ENCODE measurements around the gene FNDC8.
"Not testable (repeated sequence)": the region's sequence is repeated elsewhere in the genome, so short reads cannot be mapped to it uniquely, and the experiment has no call there.

Gene FNDC8

GRCh38 chr17:35121315-35121714, at the start of gene FNDC8:
FNDC8 (plus strand) TSS chr17:35121615; CDS start chr17:35121694, 79 bp downstream.
- no peak for DNase-seq

- peak; percentile 20 for DNase-seq
Observed at GRCh38 chr17:35073183-35073790, 48.1 kb upstream of the FNDC8 start.

GRCh38 chr17:35073991-35074627, 47.3 kb upstream of the FNDC8 start:
- DNase-seq = peak; percentile 16

GRCh38 chr17:35074711-35075707, 46.4 kb upstream of the FNDC8 start:
- DNase-seq = no peak

GRCh38 chr17:35076874-35077273, 44.5 kb upstream of the FNDC8 start:
- no peak for DNase-seq

GRCh38 chr17:35079547-35080423, 41.6 kb upstream of the FNDC8 start:
- no peak for DNase-seq

- DNase-seq = no peak
Observed at GRCh38 chr17:35080536-35080935, 40.9 kb upstream of the FNDC8 start.

GRCh38 chr17:35081638-35082037, 39.8 kb upstream of the FNDC8 start:
- DNase-seq = no peak

GRCh38 chr17:35082073-35082657, 39.2 kb upstream of the FNDC8 start:
- peak; percentile 21 for DNase-seq

- DNase-seq = no peak
Observed at GRCh38 chr17:35083071-35083470, 38.3 kb upstream of the FNDC8 start.

- no peak for DNase-seq
Observed at GRCh38 chr17:35084987-35085386, 36.4 kb upstream of the FNDC8 start.

GRCh38 chr17:35086164-35086563, 35.3 kb upstream of the FNDC8 start:
- no peak for DNase-seq

- DNase-seq = peak; percentile 22
Observed at GRCh38 chr17:35086931-35087573, 34.4 kb upstream of the FNDC8 start.

- peak; percentile 42 for DNase-seq
Observed at GRCh38 chr17:35087731-35088355, 33.6 kb upstream of the FNDC8 start.

GRCh38 chr17:35088356-35088880, 33.0 kb upstream of the FNDC8 start:
- DNase-seq = peak; percentile 37

- peak; percentile 93 for DNase-seq
Observed at GRCh38 chr17:35088881-35089585, 32.4 kb upstream of the FNDC8 start.

GRCh38 chr17:35089586-35090296, 31.7 kb upstream of the FNDC8 start:
- DNase-seq = peak; percentile 69

GRCh38 chr17:35090707-35091106, 30.7 kb upstream of the FNDC8 start:
- not testable (repeated sequence) for DNase-seq

GRCh38 chr17:35094902-35095301, 26.5 kb upstream of the FNDC8 start:
- no peak for DNase-seq

Measured in CD4-positive, alpha-beta T cell treated with Interleukin-17A for 4 hours (primary cell).